Activated naive CD4-positive, alpha-beta T cell treated with anti-CD3 and anti-CD28 coated beads, Interleukin-2, amount 50 U/mL, for 16 hours (primary cell): ENCODE results near the gene NBPF8.
"Not testable (repeated sequence)": the region's sequence is repeated elsewhere in the genome, so short reads cannot be mapped to it uniquely, and the experiment has no call there.

ENCODE experiments used
- DNase-seq: peaks from one replicate; pipeline ENCODE4 v3.0.0-alpha.2; 2020

Gene NBPF8

GRCh38 chr1:120414911-120415480 lies at the start of gene NBPF8:
TSS of gene NBPF8 (plus strand) at chr1:120415035. CDS start at chr1:120436523, 21,488 bp downstream.
- peak; percentile 76 for DNase-seq

DNA sequence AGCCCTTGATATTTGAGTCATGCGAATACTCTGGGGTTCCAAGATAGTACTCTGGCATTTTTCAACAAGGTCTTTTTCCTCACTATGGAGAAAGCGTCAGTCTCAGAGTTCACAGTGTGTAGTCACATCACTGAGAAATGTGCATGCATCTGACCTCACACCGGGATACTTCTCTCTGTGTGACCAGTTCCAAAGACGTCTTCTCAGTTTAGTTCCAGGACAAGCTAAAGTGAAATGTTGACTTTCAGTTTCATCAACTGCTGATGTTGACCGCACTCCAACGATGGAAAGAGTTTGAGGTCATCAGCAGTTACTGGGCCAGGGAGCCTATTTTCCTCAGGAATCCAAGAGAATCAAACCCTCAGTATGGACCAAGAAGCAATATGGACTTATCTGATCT lies 47.1 kb upstream of the NBPF8 start:
- DNase-seq, result not testable (repeated sequence)

DNA sequence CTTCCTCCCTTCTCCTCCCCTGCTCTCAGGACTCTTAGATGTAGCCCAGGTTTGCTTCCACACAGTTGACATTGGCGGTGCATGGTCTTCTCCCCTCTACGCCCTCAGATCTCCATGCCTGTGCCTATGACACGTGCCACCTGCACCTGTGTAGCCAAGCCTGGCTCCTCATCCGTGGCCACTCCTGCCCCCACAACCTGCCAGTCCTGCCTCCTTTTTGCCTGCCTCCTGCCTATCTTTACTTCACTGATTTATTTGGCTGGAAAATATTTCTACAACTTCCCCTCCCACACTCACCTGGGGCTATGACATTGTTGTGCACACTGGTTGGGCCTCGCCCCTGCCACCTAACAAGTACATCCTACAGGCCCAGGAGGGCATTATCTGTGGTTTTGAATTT lies 28.2 kb upstream of the NBPF8 start:
- not testable (repeated sequence) for DNase-seq

GRCh38 chr1:120388597-120389126 lies 26.2 kb upstream of the NBPF8 start:
- not testable (repeated sequence) for DNase-seq

DNA sequence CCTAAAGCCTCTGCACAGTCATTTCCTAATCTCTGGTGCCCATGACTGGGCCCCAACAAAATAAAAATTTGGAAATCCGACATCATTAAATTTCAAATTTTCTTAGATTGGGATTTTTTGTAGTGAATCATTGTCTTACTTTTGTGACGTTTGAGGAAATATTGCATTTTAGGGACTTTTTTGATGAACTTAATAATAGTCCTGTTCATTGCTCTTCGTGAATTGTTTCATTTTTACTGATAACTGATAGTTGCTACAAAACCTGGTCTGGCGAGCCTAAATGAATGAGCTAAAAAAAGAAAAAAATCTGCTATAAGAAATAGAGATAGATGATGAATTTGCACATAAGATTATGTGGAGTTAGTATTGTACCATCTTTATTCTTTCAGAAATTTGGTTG lies 23.5 kb upstream of the NBPF8 start:
- not testable (repeated sequence) for DNase-seq

- not testable (repeated sequence) for DNase-seq
These were observed 21.3 kb upstream of the NBPF8 start for GRCh38 chr1:120393316-120394232.

GRCh38 chr1:120405348-120405747 lies 9.5 kb upstream of the NBPF8 start:
- not testable (repeated sequence) for DNase-seq

DNA sequence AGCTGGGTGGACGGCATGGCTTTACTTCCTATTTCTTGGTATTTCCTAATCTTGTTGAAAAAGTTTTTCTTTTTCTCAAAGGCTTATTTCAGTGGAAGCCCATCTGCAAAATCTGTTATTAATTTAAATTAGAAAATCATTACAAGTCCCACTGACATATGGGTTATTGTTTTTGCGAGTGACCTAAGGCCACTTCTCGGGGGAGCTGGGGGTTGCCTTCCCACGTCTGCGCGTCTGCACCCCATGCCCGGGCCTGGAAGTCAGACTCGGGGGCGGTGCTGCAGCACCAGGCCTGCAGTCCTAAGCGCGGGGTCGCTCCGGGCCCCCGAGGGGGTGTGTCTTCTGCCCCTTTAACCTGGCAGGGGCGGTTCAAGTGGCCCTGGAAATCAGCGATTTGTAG lies 384 bp upstream of the NBPF8 start:
- DNase-seq, result not testable (repeated sequence)

GRCh38 chr1:120415492-120415961 lies 692 bp downstream of the NBPF8 start:
- DNase-seq, result peak; percentile 16

GRCh38 chr1:120425063-120425462 lies 10.2 kb downstream of the NBPF8 start:
- DNase-seq, result not testable (repeated sequence)

DNA sequence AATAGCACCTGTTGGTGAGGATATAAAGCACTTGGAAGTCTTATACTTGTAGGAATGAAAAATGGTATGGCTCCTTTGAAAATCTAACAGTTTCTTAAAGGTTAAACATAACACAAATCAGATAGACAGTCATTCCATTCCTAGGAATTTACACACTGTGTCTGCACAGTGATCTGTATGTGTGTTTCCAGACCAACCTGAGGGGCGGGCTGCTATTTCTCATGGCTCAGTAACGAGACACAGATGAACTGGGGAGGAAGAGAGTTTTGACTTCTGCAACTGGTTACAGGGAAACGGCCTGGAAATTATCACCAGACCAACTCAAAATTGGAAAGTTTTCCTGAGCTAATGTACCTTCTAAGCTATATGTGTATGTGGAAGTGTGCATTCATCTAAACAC lies 16.8 kb downstream of the NBPF8 start:
- DNase-seq, result not testable (repeated sequence)

GRCh38 chr1:120433831-120434230 lies 19.0 kb downstream of the NBPF8 start:
- not testable (repeated sequence) for DNase-seq

DNA sequence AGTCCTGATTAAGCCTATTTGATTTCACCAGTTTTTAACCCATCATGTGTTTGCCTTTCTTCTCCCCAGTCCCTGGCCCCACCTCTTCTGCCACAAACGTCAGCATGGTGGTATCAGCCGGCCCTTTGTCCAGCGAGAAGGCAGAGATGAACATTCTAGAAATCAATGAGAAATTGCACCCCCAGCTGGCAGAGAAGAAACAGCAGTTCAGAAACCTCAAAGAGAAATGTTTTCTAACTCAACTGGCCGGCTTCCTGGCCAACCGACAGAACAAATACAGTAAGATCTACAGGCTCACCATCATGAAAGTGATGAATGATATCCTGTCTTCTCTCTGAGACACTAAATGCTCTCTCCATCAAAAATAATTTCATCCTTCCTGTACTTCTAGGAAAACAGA lies 34.3 kb downstream of the NBPF8 start:
- not testable (repeated sequence) for DNase-seq
